ENCODE results near the gene PPME1. TPM values are rescaled to one million over a fixed set of nuclear protein-coding genes. Genes with fewer than 3 reads are reported as not detected.
A peak's percentile ranks its signal among the peaks of the same experiment; 100 is the strongest.

The PPME1 gene
- total RNA-seq, 1 experiment from 2014 or later, result 68.3 TPM

DNA sequence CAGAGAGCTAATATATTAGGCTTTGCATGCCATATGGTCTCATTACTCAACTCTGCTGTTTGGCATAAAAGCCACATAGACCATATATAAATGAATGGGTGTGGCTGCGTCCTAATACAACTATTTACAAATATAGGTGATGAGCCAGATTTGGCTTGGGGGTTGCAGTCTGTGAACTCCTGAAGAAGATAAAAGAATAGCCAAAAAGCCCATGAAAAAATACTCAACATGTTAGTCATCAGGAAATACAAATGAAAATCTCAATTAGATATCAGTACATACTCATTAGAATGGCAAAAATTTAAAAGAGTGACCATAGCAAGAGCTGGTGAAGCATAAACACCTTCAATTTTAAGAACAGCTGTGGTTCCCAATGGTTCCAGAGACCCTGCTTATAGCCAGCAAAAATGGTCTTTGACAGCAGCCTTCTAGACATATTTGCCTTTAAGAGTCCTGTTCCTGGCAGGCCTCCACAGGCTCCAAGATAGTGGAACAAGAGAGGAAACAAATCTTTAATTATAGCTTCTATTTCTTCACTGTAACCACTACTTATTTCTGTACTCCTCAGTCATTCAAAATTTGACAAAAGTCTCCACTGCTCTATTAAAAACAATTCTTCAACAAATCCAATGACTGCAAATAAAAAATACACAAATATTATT is 16.3 kb upstream of the PPME1 start:
- intact Hi-C loops (cut with micrococcal nuclease), result no loop called here
- peaks cover 34% of the 10 kb centered on the region for H3K79me2 ChIP-seq (ENCODE audit: insufficient read depth, low read length)
- H3K9ac ChIP-seq (ENCODE audit: low read length), result no peak overlapping the region
- H3K27ac ChIP-seq (ENCODE audit: low read depth, low read length), result no peak overlapping the region
- ChIA-PET POLR2A (no interaction called here), RAD21 (ENCODE audit: low non-redundant PET in 1 of 2, low total read pairs in 2 of 2, uncharacterized antibody in 2 of 2, unreplicated experiment in 2 of 2) (no interaction called here), CTCF (no interaction called here)
- H3K4me2 ChIP-seq (ENCODE audit: low read length), result peak overlapping the region; percentile 37; the same call in 1 of the 2 replicates
- no peaks in the 10 kb centered on the region for H3K9me3 ChIP-seq (ENCODE audit: control insufficient read depth in 1 of 2, insufficient read depth in 1 of 2, low read depth in 1 of 2, low read length in 2 of 2)
- H4K20me1 ChIP-seq (ENCODE audit: insufficient read depth), result no peaks in the 10 kb centered on the region
- no peak overlapping the region for H3K4me3 ChIP-seq (replicated peaks in 1 of 2; ENCODE audit: low read depth in 1 of 2, low read length in 2 of 2)
- BruUV-seq (replicated peaks), result no TSS peak
- TF ChIP-seq YY1 (IDR thresholded peaks at IDR 0.05; ENCODE audit: extremely low read depth, insufficient replicate concordance, low read depth, low read length) (no peak), SIN3A (IDR thresholded peaks at IDR 0.05; ENCODE audit: low read depth) (no peak), SP1 (IDR thresholded peaks at IDR 0.05; ENCODE audit: low read depth) (no peak), RAD21 (IDR thresholded peaks at IDR 0.05; ENCODE audit: low read depth) (no peak), ZNF274 (IDR thresholded peaks at IDR 0.05; ENCODE audit: low read depth, low read length) (no peak), EGR1 (IDR thresholded peaks at IDR 0.05; ENCODE audit: low read depth) (no peak), POLR2AphosphoS5 (IDR thresholded peaks at IDR 0.05; ENCODE audit: low read depth, low read length) (no peak), SRF (IDR thresholded peaks at IDR 0.05; ENCODE audit: low read depth) (no peak), ZFX (IDR thresholded peaks at IDR 0.05) (no peak)
- TF ChIP-seq, protein P1, sequence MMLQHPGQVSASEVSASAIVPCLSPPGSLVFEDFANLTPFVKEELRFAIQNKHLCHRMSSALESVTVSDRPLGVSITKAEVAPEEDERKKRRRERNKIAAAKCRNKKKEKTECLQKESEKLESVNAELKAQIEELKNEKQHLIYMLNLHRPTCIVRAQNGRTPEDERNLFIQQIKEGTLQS (IDR thresholded peaks at IDR 0.05), result no peak
- TF ChIP-seq, protein P2, sequence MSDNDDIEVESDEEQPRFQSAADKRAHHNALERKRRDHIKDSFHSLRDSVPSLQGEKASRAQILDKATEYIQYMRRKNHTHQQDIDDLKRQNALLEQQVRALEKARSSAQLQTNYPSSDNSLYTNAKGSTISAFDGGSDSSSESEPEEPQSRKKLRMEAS (IDR thresholded peaks at IDR 0.05), result no peak
- no peaks in the 10 kb centered on the region for H3K36me3 ChIP-seq (ENCODE audit: control insufficient read depth in 1 of 2, insufficient read depth in 2 of 2, low read length in 2 of 2)
- no peak for DNase-seq (ENCODE audit: low read depth, low spot score)
- no peaks in the 10 kb centered on the region for H3K9me2 ChIP-seq (ENCODE audit: insufficient read depth)
- H3K27me3 ChIP-seq (ENCODE audit: insufficient read depth, low read length), result no peaks in the 10 kb centered on the region
- ATAC-seq, result peak; percentile 17; the same call in 1 of the 2 replicates
- peaks cover 2 to 13% of the 10 kb centered on the region in 2 experiments; a peak in 2 of 4 replicates for H3K4me1 ChIP-seq (ENCODE audit: control insufficient read depth in 1 of 2, insufficient read depth in 2 of 2, low read length in 2 of 2)
- H2AFZ ChIP-seq (ENCODE audit: low read depth, low read length, poor library complexity, severe bottlenecking), result no peak overlapping the region
